HepG2 (cell line): ENCODE measurements around the gene S100A16. TPM values are rescaled to one million over a fixed set of nuclear protein-coding genes. Genes with fewer than 3 reads are reported as not detected.

ENCODE experiments used
- MLXIP ChIP-seq: sonication (generic); formaldehyde crosslinking; IDR thresholded peaks from 2 replicates; pipeline ENCODE4 v1.9.0; 2021; ENCODE audit warnings: missing genetic modification reagents, borderline replicate concordance
- RFXANK ChIP-seq: IDR thresholded peaks from 2 replicates; pipeline ENCODE4 v1.6.1; 2016
- SYNCRIP ChIP-seq: fragments of 200-400 bp; formaldehyde crosslinking; IDR thresholded peaks from 2 replicates; pipeline ENCODE4 v1.6.1; 2018; ENCODE audit warnings: mild to moderate bottlenecking, low read depth, low read length; ENCODE audit not compliant: insufficient read depth
- TRAFD1 ChIP-seq: sonication (generic); formaldehyde crosslinking; IDR thresholded peaks from 2 replicates; pipeline ENCODE4 v1.5.1; 2020; ENCODE audit warnings: missing genetic modification reagents, mild to moderate bottlenecking, borderline replicate concordance
- ZIK1 ChIP-seq: sonication (generic); formaldehyde crosslinking; IDR thresholded peaks from 2 replicates; pipeline ENCODE4 v1.5.0; 2020; ENCODE audit warnings: mild to moderate bottlenecking, low read depth, missing genetic modification reagents, borderline replicate concordance
- ZNF333 ChIP-seq: sonication (generic); formaldehyde crosslinking; IDR thresholded peaks from 2 replicates; pipeline ENCODE4 v1.4.0; 2020; ENCODE audit warnings: mild to moderate bottlenecking, missing genetic modification reagents, borderline replicate concordance
- polyA plus RNA-seq, 8 experiments: library from polyadenylated mRNA; depleted of rRNA in 3 of 8; stranded (reverse) in 7 of 8; unstranded in 1 of 8; fragments of >200 nt; fragmentation: Illumina TruSeq in 4 of 8; extraction: Trizol in 4 of 8; gene quantifications; 2 replicates each; pipeline versions ENCODE4 v1.2.1 to v1.2.3, GENCODE V29; 2011 to 2016; ENCODE audit warnings: low read depth in 4 of 8, missing spikeins in 1 of 8, mixed read lengths in 1 of 8; ENCODE audit not compliant: insufficient read depth in 1 of 8
- total RNA-seq, 5 experiments: library from RNA; depleted of rRNA; stranded (reverse); fragments of >200 nt; fragmentation: Illumina TruSeq; extraction: Trizol; gene quantifications; 2 replicates each; pipeline ENCODE4 v1.2.3, GENCODE V29; 2016; ENCODE audit warnings: low read depth in 1 of 5

The S100A16 gene
- total and polyA plus RNA-seq, 2 of the 13 experiments (the other 11 are each of a cell fraction or from before 2014, with no cell fraction given): 46.0 to 195 TPM

GRCh38 chr1:153608742-153609584 lies 4.0 kb downstream of the S100A16 start (continued):
- TF ChIP-seq SYNCRIP: no peak
- 0 out of 2 replicates have a peak, but pooled peaks have one; percentile 7 for TF ChIP-seq ZNF333
- TF ChIP-seq RFXANK: no peak
- no peak for TF ChIP-seq TRAFD1 (CRISPR knock-in tag)
- peak; percentile 48; the same call in 1 of the 2 replicates for TF ChIP-seq ZIK1 (CRISPR knock-in tag)
- TF ChIP-seq MLXIP (CRISPR knock-in tag): no peak
